GM12873 (cell line): ENCODE results near the gene ATP11B.

Source experiments
- TF ChIP-seq, protein P1 (sequence below): IDR thresholded peaks from 2 replicates; pipeline ENCODE4 v1.5.1; 2012; ENCODE audit warnings: low read depth, mild to moderate bottlenecking, moderate library complexity, low read length, control low read depth; ENCODE audit not compliant: insufficient read depth; ENCODE audit errors: missing control alignments

ATP11B gene

DNA sequence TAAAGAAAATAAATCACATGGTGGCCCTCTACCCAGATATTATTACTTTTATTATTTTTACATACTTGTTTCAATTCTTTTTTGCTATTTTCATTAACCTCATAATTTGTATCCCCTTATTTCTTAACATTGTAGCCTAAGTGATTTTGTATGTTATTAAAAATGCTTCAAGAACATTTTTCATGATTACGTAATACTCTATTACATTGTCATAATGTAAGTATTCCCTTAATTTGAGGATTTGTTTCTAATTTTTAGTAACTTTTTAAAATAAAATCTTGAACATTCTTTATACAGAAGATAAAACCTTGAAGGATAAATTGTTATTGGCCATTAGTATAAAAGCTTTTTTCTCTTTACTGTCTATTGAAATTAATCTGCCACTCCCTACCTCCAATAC, 98.1 kb downstream of the ATP11B start:
- TF ChIP-seq, protein P1, sequence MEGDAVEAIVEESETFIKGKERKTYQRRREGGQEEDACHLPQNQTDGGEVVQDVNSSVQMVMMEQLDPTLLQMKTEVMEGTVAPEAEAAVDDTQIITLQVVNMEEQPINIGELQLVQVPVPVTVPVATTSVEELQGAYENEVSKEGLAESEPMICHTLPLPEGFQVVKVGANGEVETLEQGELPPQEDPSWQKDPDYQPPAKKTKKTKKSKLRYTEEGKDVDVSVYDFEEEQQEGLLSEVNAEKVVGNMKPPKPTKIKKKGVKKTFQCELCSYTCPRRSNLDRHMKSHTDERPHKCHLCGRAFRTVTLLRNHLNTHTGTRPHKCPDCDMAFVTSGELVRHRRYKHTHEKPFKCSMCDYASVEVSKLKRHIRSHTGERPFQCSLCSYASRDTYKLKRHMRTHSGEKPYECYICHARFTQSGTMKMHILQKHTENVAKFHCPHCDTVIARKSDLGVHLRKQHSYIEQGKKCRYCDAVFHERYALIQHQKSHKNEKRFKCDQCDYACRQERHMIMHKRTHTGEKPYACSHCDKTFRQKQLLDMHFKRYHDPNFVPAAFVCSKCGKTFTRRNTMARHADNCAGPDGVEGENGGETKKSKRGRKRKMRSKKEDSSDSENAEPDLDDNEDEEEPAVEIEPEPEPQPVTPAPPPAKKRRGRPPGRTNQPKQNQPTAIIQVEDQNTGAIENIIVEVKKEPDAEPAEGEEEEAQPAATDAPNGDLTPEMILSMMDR: no peak

DNA sequence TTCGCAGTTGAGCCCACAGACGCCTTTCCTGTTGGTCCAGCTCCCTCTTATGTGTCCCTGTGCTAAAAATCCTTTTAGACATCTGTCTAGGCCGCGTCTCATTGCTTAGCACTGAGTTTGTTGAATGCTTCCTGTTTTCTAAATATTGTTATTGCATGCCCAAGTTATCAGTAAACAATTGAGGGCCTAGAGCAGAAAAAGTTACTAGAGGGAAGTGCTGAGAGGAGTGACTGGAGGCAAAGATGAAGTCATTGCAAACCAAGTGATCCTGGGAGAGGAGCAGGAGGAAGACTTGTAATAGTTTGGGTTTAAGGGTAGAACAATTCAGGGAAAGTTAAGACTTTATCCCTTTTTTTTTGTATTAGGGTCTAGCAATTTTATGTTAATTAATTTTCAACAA, 98.9 kb downstream of the ATP11B start:
- TF ChIP-seq, protein P1: no peak

DNA sequence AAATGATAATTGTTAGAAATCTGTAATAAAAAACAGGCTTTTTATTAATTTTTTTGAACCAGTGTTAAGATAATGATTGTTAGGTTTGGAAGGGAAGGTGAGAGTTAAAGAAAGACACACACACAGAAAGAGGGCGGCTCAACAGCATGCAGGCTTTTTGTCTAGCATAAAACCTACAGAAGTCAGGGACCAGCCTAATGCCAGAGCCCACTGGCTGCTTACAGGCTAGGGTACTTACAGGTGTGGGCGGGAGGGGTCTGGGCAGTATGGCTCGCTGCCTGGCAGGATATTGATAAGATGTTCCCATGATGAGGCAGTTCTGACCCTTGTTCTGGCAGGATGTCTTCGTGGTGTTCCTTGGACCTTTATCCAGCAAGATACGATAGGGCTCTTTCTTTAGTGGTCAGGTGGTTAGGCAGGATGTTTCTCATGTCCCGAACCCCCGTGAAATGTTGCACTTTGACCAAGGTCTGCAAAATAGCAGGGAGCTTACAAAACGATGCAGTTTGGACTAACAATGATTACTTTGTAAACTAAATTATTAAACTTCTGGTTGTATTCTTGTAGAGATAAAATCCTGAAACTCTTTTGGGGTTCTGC, 102.3 kb downstream of the ATP11B start:
- TF ChIP-seq, protein P1: no peak

DNA sequence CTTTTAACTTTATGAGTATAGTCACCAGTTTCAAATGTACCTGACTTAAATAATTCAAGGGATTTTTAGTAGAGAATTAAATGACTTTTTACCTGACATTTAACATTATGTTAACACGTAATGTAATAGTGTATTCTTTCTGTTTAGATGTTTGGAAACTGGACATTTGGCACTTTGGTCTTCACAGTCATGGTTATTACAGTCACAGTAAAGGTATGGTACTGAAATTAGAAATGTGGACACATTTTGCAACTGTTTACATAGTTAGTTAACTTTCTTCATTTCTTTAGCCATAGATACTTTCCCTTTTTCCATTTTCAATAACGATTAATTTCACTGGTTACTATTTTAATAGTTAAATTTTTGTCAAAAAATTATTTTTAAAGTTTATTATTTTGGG, 103.2 kb downstream of the ATP11B start:
- TF ChIP-seq, protein P1: no peak

DNA sequence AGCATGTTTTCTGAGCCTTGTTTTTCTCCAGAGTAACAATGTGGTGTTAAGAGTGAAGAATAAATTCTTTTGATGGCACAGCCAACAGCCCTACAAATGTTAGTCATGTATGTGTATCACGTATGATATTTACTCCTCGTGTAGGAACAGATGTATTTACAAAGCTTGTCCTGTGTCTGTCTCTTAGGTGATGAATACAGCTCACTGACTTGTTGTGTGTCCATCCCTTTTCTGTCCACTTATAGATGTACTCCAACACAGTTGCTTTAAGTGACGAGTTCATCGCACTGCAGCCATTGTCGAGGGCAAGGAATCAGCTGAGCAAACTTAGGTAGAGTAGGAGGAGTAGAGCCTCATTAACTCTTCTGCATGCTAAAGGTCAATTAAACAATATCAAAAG, 108.9 kb downstream of the ATP11B start:
- TF ChIP-seq, protein P1: no peak

DNA sequence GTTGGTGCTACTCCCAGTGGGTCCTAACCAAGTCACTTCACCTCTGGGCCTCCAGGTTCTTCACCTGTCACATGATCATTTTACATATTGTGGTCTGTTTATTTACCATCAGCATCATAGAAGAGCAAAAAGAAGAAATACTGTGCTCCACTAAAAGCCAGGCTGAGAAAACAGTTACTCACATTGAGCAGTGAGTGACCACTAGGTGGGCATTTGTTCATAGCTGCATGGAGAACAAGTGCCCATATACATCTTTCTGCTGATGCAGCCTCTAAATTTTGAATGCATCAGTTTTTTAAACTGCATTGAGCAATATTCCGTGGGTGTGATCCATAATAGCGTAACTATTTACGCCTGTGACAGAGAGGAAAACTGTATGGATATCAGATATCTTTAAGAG, 110.9 kb downstream of the ATP11B start:
- TF ChIP-seq, protein P1: no peak

DNA sequence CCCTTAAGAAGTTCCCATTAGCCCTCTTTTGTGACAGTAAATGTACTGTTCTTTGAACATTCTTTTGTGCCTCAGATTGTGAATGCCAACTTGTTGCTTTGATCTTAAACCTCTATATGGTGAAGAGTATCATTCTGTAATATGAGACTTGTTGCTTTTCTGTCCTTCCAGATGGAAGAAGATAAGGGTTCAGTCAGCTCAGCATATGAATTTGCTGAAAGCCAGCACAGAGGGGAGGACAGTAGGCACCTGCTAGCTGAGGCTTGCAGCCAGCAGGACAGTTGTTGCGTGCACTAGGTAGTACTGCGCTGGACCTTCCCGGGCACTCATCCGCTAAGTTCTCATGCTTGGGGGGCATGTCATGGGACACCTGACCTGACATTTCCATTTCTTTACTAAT, 112.3 kb downstream of the ATP11B start:
- TF ChIP-seq, protein P1: no peak

DNA sequence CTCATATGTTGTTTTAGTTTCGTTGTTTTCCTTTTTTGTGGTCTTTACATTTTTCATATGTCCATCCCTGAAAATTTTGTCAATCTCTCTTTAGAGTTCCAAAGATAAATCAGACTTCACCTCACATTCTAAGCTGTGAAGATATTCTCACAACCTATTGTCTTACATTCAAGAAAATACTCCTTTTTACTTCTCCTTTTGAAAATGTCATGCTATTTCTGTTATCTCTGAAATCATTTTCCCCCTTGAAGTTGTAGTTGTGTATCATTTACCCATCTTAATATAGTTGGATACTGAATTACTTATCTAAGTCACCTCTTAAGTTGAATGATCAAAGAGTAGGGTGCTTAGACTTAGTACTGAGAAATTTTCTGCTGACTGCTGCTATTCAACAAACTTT, 112.7 kb downstream of the ATP11B start:
- TF ChIP-seq, protein P1: no peak
